Activated CD8-positive, alpha-beta memory T cell treated with anti-CD3 and anti-CD28 coated beads for 24 hours (primary cell): ENCODE results near the gene NOC4L.

ENCODE experiments used
- DNase-seq: peaks from one replicate; pipeline ENCODE4 v3.0.0-alpha.2; 2020

NOC4L gene

GRCh38 chr12:132171293-132171967 lies 27.2 kb downstream of the NOC4L start:
- no peak for DNase-seq

- DNase-seq: no peak
Measured at GRCh38 chr12:132171968-132172521, 27.8 kb downstream of the NOC4L start.

GRCh38 chr12:132172619-132173018 lies 28.4 kb downstream of the NOC4L start:
- no peak for DNase-seq

GRCh38 chr12:132173135-132174014 lies 29.1 kb downstream of the NOC4L start:
- no peak for DNase-seq

GRCh38 chr12:132174015-132174838 lies 30.0 kb downstream of the NOC4L start:
- no peak for DNase-seq

GRCh38 chr12:132174839-132175490 lies 30.7 kb downstream of the NOC4L start:
- DNase-seq: no peak

GRCh38 chr12:132175496-132176384 lies 31.5 kb downstream of the NOC4L start:
- DNase-seq: no peak

- DNase-seq: no peak
Measured at GRCh38 chr12:132176385-132176919, 32.2 kb downstream of the NOC4L start.

GRCh38 chr12:132176920-132177551 lies 32.8 kb downstream of the NOC4L start:
- DNase-seq: no peak

- DNase-seq: no peak
Measured at GRCh38 chr12:132178316-132178715, 34.1 kb downstream of the NOC4L start.

GRCh38 chr12:132178801-132179401 lies 34.6 kb downstream of the NOC4L start:
- DNase-seq: no peak

GRCh38 chr12:132179431-132180362 lies 35.4 kb downstream of the NOC4L start:
- no peak for DNase-seq

GRCh38 chr12:132180648-132181546 lies 36.6 kb downstream of the NOC4L start:
- no peak for DNase-seq

- no peak for DNase-seq
Measured at GRCh38 chr12:132181570-132182200, 37.4 kb downstream of the NOC4L start.

GRCh38 chr12:132182206-132182710 lies 38.0 kb downstream of the NOC4L start:
- DNase-seq: no peak

- no peak for DNase-seq
Measured at GRCh38 chr12:132182711-132183365, 38.6 kb downstream of the NOC4L start.

GRCh38 chr12:132185705-132186104 lies 41.4 kb downstream of the NOC4L start:
- no peak for DNase-seq
